ENCODE measurements around the gene GUCY2F.

DNA sequence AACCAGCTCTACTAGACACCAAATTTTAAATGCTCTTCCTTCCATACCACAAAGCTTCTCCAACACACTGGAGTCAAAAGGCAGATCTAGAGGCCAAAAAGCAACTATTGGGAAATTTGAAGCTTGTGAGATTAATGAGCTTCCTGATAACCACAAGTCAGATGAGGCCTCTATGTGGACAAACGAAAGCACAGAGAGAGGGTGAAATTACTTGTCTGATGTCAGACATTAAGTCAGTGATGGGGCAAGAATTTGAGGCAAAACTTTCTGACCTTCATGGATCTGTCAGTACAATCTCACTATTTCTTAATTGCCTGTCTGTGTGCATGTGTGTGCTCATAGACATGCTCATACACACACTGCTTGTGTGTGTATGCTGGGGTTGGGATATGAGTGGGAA lies 103.6 kb downstream of the GUCY2F start:
- no peak for TF ChIP-seq POLR2A (IDR thresholded peaks at IDR 0.05)
- TF ChIP-seq, protein P1, sequence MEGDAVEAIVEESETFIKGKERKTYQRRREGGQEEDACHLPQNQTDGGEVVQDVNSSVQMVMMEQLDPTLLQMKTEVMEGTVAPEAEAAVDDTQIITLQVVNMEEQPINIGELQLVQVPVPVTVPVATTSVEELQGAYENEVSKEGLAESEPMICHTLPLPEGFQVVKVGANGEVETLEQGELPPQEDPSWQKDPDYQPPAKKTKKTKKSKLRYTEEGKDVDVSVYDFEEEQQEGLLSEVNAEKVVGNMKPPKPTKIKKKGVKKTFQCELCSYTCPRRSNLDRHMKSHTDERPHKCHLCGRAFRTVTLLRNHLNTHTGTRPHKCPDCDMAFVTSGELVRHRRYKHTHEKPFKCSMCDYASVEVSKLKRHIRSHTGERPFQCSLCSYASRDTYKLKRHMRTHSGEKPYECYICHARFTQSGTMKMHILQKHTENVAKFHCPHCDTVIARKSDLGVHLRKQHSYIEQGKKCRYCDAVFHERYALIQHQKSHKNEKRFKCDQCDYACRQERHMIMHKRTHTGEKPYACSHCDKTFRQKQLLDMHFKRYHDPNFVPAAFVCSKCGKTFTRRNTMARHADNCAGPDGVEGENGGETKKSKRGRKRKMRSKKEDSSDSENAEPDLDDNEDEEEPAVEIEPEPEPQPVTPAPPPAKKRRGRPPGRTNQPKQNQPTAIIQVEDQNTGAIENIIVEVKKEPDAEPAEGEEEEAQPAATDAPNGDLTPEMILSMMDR (IDR thresholded peaks at IDR 0.05) = no peak
